Measurements from ENCODE around the gene ITSN2.
A peak's percentile ranks its signal among the peaks of the same experiment; 100 is the strongest.

ITSN2 gene

DNA sequence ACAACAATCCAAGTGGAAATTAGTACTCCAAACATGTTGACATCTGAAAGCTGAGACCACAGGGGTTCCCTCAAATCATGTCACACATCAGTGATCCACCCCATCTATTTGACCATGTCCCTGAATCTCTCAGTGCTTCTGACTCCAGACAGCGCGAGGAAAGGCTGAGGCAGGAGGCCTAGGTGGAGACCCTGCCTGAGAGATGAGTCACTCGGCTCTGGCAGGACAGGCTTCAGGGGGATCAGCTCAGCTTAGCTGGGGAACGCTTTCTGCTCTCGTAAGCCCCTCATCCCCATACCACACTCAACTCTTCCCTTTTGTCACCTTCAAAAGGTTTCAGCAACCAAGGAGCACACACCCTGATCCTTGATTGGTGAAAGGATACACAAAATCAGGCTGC, 191.3 kb downstream of the ITSN2 start:
- DNase-seq = no peak

DNA sequence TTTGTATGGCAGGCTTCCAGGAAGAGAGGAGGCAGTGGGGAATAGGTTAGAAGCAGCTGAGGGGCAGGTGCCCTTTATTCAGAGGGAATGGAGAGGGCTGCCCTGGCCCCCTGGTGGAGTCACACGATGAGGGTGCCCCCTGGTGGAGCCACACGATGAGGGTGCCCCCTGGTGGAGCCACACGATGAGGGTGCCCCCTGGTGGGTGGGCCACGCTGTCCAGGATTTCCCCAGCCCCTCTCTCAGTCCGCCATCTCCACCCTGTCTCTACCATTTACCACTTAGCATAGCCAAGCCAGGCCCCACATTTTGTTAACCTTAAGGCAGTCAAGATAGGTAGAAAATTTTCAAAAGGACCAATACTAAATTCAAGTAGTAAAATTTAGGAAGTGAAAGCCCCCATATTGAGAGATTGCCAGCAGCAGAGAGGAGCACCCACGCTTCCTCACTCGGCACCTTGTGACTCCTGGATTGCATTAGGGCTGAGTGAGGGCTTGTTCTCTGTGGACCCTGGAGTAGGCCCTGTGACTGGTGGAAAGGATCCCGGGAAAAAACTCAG, 195.8 kb downstream of the ITSN2 start:
- peak; percentile 18 for DNase-seq

DNA sequence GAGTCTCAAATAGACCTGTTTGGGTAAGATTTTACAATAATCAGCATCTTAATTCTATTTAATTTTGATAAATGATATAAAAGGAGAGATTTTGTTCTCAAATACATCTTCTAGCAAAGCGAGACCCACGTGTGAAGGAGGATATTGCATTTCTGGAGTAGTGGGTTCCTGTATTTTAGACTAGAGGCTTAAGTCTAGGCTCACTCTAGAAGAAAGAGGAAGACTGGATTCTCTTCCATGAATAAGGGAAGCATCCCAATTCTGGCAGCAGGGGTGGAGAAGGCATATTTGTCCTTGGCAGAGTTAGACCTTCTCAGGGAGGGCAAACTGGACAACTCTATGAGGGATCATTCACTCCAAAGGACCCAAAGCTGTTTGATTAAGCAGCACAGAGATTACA, 196.7 kb downstream of the ITSN2 start:
- no peak for DNase-seq

DNA sequence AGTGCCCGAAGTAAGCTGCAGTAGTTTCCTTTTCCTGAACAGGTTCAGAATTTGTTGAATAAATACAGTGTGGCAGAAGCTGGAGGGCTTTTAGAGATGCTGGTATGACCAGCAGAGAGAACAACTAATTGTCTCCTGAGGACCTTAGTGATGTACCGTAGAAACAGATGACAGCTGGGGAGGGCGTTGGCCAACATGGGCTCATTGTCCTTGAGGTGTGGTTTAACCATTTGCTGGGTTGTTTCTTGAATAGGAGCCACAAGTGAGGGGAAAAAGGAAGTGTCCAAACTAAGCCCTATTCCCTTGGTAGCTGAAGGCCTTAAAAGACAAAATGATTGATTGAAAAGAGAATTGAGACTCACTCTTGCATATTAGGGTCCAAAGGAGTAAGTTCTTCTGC, 197.2 kb downstream of the ITSN2 start:
- DNase-seq = no peak

DNA sequence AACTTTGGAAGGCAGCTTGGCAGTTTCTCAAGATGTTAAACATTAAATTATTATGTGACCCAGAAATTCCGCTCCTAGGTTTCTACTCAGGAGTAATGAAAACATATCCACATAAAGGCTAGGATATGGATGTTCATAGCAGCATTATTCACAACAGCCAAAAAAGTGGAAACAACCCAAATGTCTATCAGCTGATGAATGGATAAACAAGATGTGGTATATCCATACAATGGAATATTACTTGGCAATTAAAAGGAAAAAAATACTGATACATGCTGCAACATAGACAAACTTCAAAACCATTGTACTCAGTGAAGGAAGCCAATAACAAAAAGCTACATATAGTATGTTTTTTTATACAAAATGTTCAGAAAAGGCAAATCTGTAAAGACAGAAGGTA, 197.8 kb downstream of the ITSN2 start:
- DNase-seq = no peak

DNA sequence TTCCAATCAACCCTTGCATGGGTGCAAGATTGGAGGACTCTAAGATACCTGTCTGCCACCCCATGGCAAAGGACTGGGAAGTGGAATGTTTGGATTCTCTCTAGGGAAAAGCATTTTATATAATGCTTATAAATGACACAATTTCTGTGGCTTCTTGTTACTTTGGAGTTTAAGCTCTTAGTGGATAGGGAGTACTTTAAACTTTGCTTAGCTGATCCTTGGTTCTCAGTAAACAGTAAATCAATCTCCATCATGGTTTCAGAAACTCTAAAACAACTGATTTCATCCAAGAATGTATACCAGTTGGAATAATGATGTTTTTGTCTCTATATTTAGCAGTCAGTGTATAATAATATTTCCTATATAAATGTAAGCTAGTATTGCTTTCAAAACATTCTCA, 199.6 kb downstream of the ITSN2 start:
- DNase-seq = no peak

DNA sequence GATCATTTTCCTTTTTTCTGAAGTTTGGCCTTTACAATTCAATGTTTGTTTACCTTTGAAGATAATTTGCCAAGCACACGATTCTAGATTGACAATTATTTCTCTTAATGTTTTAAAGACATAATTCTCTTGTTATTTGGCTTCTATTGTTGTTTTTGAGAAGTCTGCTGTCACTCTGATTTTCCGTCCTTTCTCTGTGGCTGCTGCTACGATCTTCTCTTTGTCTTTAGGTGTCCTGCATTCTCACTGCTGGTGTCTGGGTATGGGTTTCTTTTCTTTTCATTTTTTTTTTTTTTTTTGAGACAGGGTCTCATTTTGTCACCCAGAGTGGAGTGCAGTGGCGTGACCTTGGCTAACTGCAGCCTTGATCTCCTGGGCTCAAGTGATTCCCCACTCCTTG, 200.6 kb downstream of the ITSN2 start:
- DNase-seq = no peak

DNA sequence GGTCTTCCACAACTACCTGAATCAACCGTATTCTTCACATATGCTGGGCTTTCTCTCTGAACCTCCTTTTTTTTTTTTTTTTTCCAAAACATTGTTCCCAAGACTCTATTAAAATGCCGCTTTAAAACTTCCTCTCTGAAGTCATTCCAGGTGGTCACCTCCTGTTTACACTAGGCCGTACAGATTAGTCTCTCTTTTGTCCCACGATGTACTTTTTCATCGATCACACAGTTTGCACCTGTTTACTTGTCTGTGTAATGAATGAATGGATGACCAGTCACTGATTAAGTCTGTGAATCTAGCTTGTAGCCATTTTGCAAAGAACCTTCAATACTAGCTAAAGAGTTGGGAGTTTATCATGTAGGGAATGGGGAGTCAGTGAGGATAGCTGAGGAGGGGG, 202.2 kb downstream of the ITSN2 start:
- no peak for DNase-seq

DNA sequence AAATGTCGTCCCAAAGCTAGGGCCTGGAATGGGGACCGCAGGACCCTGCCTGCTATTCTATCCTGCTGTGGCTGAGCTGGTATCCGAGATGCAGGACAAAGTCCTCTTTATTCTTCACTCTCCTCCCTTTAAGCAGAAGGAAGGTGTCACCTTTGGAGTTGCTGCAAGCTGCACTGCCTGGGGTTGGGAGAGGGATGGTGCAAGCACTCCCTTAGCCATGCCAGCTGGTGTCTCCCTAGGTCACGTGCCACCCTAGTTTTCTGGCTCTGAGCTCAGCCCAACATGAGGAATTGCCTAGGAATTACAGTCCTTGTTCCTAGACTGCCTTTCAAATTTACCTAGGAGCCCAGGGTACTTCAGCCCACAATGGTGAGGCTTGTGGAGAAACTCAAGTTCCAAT, 206.9 kb downstream of the ITSN2 start:
- DNase-seq = no peak

All from EL (cell line).